Measurements from ENCODE around the gene ACBD6.

The ACBD6 gene

GRCh38 chr1:180363246-180363995, 139.0 kb downstream of the ACBD6 start:
- DNase-seq, result peak in 1 of 2 experiments; percentile 13

GRCh38 chr1:180360333-180361075, 141.9 kb downstream of the ACBD6 start:
- peak in 1 of 2 experiments; percentile 32 for DNase-seq

- DNase-seq, result peak; percentile 81 to 97
Measured at GRCh38 chr1:180358649-180359048, 143.7 kb downstream of the ACBD6 start.

GRCh38 chr1:180353945-180354344, 148.4 kb downstream of the ACBD6 start:
- peak; percentile 92 to 98 for DNase-seq

GRCh38 chr1:180352588-180352987, 149.8 kb downstream of the ACBD6 start:
- no peak for DNase-seq

- no peak for DNase-seq
Measured at GRCh38 chr1:180352021-180352420, 150.4 kb downstream of the ACBD6 start.

- DNase-seq, result no peak
Measured at GRCh38 chr1:180345148-180345547, 157.2 kb downstream of the ACBD6 start.

- DNase-seq, result peak; percentile 87 to 93
Measured at GRCh38 chr1:180343921-180344769, 158.2 kb downstream of the ACBD6 start.

GRCh38 chr1:180327089-180327488, 175.3 kb downstream of the ACBD6 start:
- no peak for DNase-seq

- DNase-seq, result no peak
Measured at GRCh38 chr1:180312926-180313325, 189.5 kb downstream of the ACBD6 start.

GRCh38 chr1:180311011-180311730, 191.2 kb downstream of the ACBD6 start:
- DNase-seq, result no peak

- no peak for DNase-seq
Measured at GRCh38 chr1:180310095-180310494, 192.3 kb downstream of the ACBD6 start.

GRCh38 chr1:180309338-180309737, 193.0 kb downstream of the ACBD6 start:
- no peak for DNase-seq

GRCh38 chr1:180301135-180301742, 201.1 kb downstream of the ACBD6 start:
- no peak for DNase-seq

- peak; percentile 85 to 93 for DNase-seq
Measured at GRCh38 chr1:180299479-180300221, 202.7 kb downstream of the ACBD6 start.

- no peak for DNase-seq
Measured at GRCh38 chr1:180295999-180296398, 206.4 kb downstream of the ACBD6 start.

GRCh38 chr1:180294711-180295110, 207.7 kb downstream of the ACBD6 start:
- no peak for DNase-seq

- DNase-seq, result no peak
Measured at GRCh38 chr1:180291004-180291403, 211.4 kb downstream of the ACBD6 start.

- DNase-seq, result no peak
Measured at GRCh38 chr1:180290265-180291001, 211.9 kb downstream of the ACBD6 start.

GRCh38 chr1:180288940-180289339, 213.4 kb downstream of the ACBD6 start:
- no peak for DNase-seq
